HL-60/S4 treated with retinoic acid at 250 ng/mL for 4 days and 3 days (cell line): Measurements from ENCODE around the gene PLD3.

Experiments used
- in situ Hi-C: fragments of 300-500 bp; cut with MboI; formaldehyde crosslinking; loops from 2 replicates; pipeline ENCODE4 v1.7.0; 2022; ENCODE audit warnings: low sequenced_read_pairs

PLD3 gene

GRCh38 chr19:40411958-40412499 lies 63.5 kb downstream of the PLD3 start:
- in situ Hi-C loops: no loop called here

DNA sequence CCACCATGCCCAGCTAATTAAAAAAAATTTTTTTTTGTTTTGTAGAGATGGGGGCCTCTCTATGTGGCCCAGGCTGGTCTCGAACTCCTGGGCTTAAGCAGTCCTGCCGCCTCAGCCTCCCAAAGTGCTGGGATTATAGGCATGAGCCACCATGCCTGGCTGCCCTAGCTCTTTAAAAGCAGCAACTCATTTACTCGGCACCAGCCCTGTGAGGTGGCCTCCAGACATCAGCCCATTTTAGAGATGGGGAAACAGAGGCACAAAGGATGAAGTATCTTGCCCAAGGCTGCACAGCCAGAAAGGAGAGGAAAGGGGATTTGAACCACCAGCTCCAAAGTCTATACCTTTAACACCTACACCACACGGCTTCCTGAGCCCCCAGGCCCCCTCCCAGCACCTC lies 64.4 kb downstream of the PLD3 start:
- in situ Hi-C loops: no loop called here

GRCh38 chr19:40413291-40413845 lies 64.9 kb downstream of the PLD3 start, which contains the start of gene PRX:
TSS of gene PRX (minus strand) at chr19:40413378. CDS start at chr19:40407932, 5,446 bp downstream.
- in situ Hi-C loops: no loop called here

GRCh38 chr19:40414542-40415535 lies 66.3 kb downstream of the PLD3 start:
- in situ Hi-C loops: no loop called here

GRCh38 chr19:40415768-40416167 lies 67.3 kb downstream of the PLD3 start:
- in situ Hi-C loops: no loop called here

- in situ Hi-C loops: no loop called here
Observed at GRCh38 chr19:40416918-40417642, 68.6 kb downstream of the PLD3 start.

GRCh38 chr19:40417643-40417981 lies 69.1 kb downstream of the PLD3 start:
- in situ Hi-C loops: no loop called here

DNA sequence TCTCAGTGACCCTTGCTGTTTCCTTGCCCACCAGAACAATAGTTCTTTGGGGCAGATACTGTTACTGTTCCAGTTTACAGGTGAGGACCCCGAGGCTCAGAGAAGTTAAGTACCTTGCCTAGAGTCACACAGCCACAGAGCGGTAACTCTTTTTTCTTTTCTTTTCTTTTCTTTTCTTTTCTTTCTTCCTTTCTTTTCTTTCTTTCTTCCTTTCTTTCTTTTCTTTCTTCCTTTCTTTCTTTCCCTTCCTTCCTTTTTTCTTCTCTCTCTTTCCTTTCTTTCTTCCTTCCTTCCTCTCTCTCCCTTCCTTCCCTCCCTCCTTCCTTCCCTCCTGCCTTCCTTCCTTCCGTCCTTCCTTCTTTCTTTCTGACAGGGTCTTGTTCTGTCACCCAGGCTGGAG lies 69.5 kb downstream of the PLD3 start:
- in situ Hi-C loops: no loop called here

DNA sequence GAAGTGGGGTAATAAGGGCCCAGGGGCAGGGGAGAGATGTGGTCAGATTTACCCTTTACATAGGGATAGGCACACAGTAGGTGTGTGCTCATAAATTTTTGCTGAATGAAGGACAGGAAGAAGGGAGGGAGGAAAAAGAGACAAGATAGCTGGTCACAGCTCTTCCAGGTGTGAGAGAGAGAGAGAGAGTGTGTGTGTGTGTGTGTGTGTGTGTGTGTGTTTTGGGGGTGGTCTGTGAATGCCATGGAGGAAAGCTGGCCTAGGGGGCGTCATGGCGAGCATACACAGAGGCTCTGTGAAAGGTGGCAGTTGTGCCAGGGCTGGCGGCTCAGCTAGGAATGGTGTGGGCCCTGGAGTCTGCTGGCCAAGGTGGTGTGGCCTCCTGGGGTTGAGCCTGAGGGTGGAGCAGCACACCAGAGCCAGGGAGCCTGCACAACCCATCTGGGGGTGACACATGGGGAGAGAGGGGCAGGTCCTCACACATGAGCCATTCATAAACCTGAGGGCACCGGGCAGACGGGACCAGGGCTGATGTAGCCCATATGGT lies 70.6 kb downstream of the PLD3 start:
- in situ Hi-C loops: no loop called here

- in situ Hi-C loops: no loop called here
Observed at GRCh38 chr19:40419780-40420179, 71.3 kb downstream of the PLD3 start.

DNA sequence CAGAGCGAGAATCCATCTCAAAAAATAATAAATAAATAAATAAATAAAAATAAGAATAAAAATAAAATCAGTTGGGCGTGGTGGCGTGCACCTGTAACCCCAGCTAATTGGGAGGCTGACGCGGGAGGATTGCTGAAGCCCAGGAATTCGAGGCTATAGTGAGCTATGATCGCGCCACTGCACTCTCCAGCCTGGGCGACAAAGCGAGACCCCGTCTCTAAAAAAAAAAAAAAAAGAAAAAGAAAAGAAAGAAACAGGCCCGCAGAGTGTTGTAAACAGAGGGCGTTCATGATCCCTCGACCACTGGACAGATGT lies 71.9 kb downstream of the PLD3 start:
- in situ Hi-C loops: no loop called here

GRCh38 chr19:40420766-40421765 lies 72.6 kb downstream of the PLD3 start:
- in situ Hi-C loops: no loop called here

- in situ Hi-C loops: no loop called here
Observed at GRCh38 chr19:40421993-40422747, 73.7 kb downstream of the PLD3 start.

DNA sequence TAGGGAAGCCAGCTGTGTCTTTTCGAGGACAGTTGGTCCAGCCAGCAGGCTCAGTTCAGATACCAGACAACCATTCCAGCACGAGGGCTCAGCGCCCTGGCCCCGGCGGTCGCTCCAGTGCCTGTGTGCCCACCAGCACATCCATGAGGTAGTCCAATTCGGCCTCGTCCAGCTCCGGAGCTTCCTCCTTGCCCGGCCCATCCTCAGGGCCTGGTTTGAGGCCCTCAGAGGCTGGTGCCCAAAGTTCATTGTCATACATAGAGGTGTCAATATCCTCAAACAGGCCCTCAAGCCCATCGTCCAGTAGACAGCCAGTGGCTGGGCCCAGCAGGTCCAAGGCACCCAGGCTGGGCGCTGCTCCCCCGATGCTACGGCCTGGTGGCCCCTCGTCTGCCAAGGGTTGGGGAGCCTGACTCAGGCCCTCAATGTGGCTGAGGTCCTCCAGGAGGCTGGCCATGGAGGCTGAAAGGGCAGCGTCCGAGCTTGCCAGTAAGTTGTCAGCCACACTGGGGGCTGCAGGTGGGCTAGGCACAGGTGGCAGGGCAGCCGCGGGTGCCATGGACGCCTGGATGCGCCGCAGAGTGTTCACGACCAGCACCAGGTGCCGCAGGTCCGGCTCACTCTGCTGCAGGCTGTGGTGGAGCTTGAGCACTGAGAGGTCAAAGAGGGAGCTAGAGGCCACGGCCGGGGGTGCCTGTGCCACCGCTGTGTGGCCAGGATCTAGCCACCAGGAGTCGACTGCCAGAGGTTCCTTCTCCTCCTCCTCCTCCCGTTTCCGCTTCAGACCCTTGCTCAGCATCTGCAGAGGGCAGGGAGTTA lies 74.5 kb downstream of the PLD3 start:
- in situ Hi-C loops: no loop called here

DNA sequence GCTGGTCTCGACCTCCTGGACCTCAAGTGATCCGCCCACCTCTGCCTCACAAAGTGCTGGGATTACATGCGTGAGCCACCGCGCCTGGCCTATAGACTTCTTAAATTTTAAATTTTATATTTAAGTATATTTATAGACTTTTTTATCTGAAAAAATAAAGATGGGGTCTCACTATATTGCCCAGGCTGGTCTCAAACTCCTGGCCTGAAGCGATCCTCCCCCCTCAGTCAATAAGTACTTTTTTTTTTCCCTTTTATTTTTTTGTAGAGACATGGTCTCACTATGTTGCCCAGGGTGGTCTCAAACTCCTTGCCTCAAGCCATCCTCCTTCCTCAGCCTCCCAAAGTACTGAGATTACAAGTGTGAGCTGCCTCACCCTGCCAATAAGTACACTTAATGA lies 75.4 kb downstream of the PLD3 start:
- in situ Hi-C loops: no loop called here

DNA sequence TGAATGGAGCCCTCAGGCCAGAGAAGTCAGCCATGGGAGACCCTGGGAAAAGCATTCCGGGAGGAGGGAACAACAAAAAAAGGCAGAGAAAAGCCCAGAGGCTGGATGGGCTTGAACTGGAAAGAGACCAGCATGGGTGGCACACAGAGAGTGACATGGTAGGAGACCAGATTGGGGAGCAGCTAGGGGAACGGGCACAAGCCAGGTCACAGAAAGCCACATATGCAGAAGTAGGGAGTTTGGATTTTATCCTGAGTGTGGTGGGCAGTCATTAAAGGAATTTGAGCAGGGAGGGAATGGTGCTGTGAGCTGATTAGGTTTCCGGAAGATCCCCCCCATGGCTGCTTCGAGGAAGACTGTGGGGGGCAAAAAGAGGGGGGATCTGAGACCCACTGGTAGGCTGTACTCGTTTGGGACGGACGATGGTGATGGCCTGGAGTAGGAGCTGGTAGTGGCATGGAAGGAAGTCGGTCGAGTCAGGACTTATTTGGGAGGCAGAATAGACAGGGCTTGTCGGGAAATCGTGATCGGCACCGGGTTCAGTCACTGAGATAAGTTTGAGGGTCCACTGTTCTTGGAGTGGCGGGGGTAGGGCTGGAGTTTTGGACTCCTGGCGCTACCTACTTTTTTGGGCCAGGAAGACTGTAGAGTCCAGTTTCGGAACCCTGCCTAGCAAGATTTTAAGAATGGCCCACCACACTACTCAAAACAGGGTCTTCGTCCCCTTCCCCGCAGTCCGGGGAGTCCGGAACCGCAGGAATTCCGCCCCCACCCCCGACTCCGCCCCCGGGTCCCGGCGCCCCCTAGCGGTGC lies 76.3 kb downstream of the PLD3 start:
- in situ Hi-C loops: no loop called here

DNA sequence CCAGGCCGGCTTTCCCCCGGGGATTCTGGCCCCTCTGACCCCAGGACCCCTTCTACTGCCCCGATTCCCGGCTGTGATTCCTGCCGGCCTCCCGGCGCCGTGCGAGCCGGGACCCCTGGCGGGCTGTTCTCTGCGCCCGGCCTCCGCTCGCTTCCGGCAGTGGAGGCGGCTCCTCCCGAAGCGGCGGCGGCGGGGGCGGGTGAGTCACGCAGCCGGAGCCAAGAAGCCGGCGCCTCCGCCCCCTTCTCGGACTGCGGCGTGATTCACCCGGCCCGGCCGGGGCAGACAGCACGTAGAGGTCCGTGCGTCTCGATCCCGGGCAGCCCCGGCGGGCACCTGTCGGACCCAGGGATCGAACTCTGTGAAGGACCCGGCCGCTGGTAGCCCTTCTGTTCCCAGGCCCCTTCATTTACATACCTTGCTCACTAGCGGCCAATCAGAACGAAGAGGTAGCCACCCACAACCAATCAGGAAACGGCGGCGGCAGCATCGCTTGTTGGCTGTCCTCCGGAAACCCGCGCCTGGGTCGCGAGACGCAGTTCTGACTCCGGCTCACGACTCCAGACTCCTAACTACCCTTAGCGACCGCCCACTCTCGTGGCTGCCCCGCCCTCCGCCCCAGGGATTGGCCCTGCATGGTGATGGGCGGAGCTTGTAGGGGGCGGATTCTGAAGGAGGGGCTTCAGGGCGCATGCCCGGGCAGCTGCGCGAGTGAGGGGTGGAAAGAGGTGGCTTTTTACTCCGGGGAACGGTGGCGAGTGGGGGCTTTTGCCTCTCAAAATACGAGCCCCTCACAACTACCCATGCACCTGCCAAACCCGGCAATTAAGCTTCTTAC lies 77.2 kb downstream of the PLD3 start, which contains the start of gene SERTAD1:
Gene SERTAD1 (minus strand): TSS at position 543 of the 838 bp plus-strand sequence. CDS start 2,446 bp downstream, outside the sequence.
- in situ Hi-C loops: no loop called here
